Measurements from ENCODE around the gene PRKACB. TPM values are rescaled to one million over a fixed set of nuclear protein-coding genes. Genes with fewer than 3 reads are reported as not detected.

Gene PRKACB
- total and polyA plus RNA-seq, 2 of the 8 experiments (the other 6 are each of a cell fraction or from before 2014, with no cell fraction given), result 7.8 to 31.0 TPM

DNA sequence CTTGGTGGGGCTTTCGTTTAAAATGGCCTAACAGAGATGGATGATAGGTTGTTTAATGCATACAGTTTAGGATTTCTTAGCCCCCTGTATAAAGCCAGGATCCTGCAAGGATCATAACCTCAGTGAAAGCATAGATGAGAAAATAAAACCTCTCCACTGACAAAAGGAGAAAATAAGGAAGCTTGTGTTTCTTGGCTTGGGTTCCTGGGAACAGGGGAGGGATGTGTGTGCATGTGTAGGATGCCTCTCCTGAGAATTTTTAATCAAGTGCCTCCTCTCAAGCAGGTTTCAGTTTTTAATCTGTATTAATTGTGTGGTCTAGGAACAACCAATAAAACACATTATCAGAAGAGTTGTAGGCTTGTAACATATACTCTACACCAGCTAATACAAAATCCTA lies 26.1 kb downstream of the PRKACB start:
- no peaks in the 10 kb centered on the region for H4K20me1 ChIP-seq (replicated peaks in 1 of 2; ENCODE audit: control insufficient read depth in 1 of 2, insufficient read depth in 2 of 2, low read length in 2 of 2)
- no peaks in the 10 kb centered on the region for H3K36me3 ChIP-seq (ENCODE audit: control insufficient read depth in 2 of 4, insufficient read depth in 4 of 4, low read length in 3 of 4)
- FAIRE-seq (no peak), DNase-seq (ENCODE audit: low read depth in 1 of 2, low spot score in 2 of 2) (no peak)
- H3K14ac ChIP-seq (ENCODE audit: insufficient read length), result no peak overlapping the region
- no peak overlapping the region for H3K4ac ChIP-seq (replicated peaks; ENCODE audit: insufficient read length, low read depth, low read length)
- no peak overlapping the region for H2BK15ac ChIP-seq (ENCODE audit: low read length)
- no peak overlapping the region for H2BK12ac ChIP-seq (ENCODE audit: low read depth, low read length)
- H2BK5ac ChIP-seq (ENCODE audit: low read depth, low read length), result no peak overlapping the region
- H3K9ac ChIP-seq (replicated peaks in 1 of 4; ENCODE audit: extremely low read depth in 1 of 4, low read depth in 3 of 4, low read length in 3 of 4), result no peak overlapping the region
- H3K27ac ChIP-seq (ENCODE audit: low read depth, low read length), result no peak overlapping the region
- no peak overlapping the region for H3K4me3 ChIP-seq (ENCODE audit: extremely low read depth in 1 of 4, insufficient read depth in 2 of 4, low read depth in 3 of 4, low read length in 4 of 4)
- no peaks in the 10 kb centered on the region; a peak in 1 of 7 replicates for H3K4me1 ChIP-seq (replicated peaks in 1 of 4; ENCODE audit: control insufficient read depth in 3 of 4, insufficient read depth in 4 of 4, low read length in 3 of 4)
- CTCF ChIA-PET (ENCODE audit: partially characterized antibody), result interaction anchor here (0.7 kb wide), 1 partner anchor 231 kb away, joined by 4 read pairs; no protein-coding TSS in a partner anchor
- H2AK5ac ChIP-seq (ENCODE audit: low read depth, low read length), result no peak overlapping the region
- H4K5ac ChIP-seq (ENCODE audit: insufficient read length, low read depth, low read length), result no peak overlapping the region
- H3K56ac ChIP-seq (replicated peaks; ENCODE audit: insufficient read length, low read depth, low read length), result no peak overlapping the region
- no peak overlapping the region for H4K8ac ChIP-seq (ENCODE audit: extremely low read depth, insufficient read depth, low read length)
- H3K23ac ChIP-seq (ENCODE audit: insufficient read length), result no peak overlapping the region
- no peaks in the 10 kb centered on the region for H3K9me3 ChIP-seq (ENCODE audit: insufficient read depth in 2 of 2, low read depth in 1 of 2, low read length in 1 of 2)
- WGBS, 2 experiments (ENCODE audit: extremely low coverage in 1 of 2, insufficient coverage in 1 of 2, insufficient read length in 1 of 2, insufficient replicate concordance in 2 of 2, low coverage in 1 of 2, low lambda C conversion rate in 2 of 2, missing lambda C conversion rate in 1 of 2), result 96% methylated on average over 1 of the region's 1 CpG; no CpG with 5 or more reads in 1 of the 2 experiments
- H3K79me2 ChIP-seq (ENCODE audit: control insufficient read depth in 1 of 2, insufficient read depth in 2 of 2, low read length in 2 of 2), result no peaks in the 10 kb centered on the region
- H3K18ac ChIP-seq (ENCODE audit: extremely low read depth, low read length), result no peak overlapping the region
- H4K91ac ChIP-seq (replicated peaks; ENCODE audit: insufficient read length, low read length), result no peak overlapping the region
- no peaks in the 10 kb centered on the region for H3K27me3 ChIP-seq (replicated peaks in 1 of 4; ENCODE audit: control insufficient read depth in 3 of 4, extremely low read depth in 1 of 4, insufficient read depth in 3 of 4, low read length in 3 of 4)
- no peak overlapping the region for H3K4me2 ChIP-seq (ENCODE audit: insufficient read depth in 1 of 2, low read depth in 2 of 2, low read length in 2 of 2)
- no peak overlapping the region for H2AFZ ChIP-seq (ENCODE audit: low read length)
- H2BK20ac ChIP-seq (ENCODE audit: low read length), result no peak overlapping the region
- H3K23me2 ChIP-seq (ENCODE audit: low read depth, low read length), result no peaks in the 10 kb centered on the region
- H3K79me1 ChIP-seq (ENCODE audit: low read depth, low read length), result no peaks in the 10 kb centered on the region
- POLR2A ChIA-PET (ENCODE audit: partially characterized antibody), result no interaction called here
- H2BK120ac ChIP-seq (replicated peaks; ENCODE audit: low read depth, low read length), result no peak overlapping the region
- no peak for TF ChIP-seq ASH2L (IDR thresholded peaks at IDR 0.05; ENCODE audit: low read length)
- TF ChIP-seq PHF8 (conservative IDR thresholded peaks at IDR 0.05; ENCODE audit: low read depth, low read length), result no peak
- no peak for TF ChIP-seq TAF1 (IDR thresholded peaks at IDR 0.05; ENCODE audit: low read depth, low read length)
- TF ChIP-seq, protein P1, sequence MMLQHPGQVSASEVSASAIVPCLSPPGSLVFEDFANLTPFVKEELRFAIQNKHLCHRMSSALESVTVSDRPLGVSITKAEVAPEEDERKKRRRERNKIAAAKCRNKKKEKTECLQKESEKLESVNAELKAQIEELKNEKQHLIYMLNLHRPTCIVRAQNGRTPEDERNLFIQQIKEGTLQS (IDR thresholded peaks at IDR 0.05; ENCODE audit: insufficient read depth, low read depth, low read length), result no peak
- no peak for TF ChIP-seq HDAC6 (IDR thresholded peaks at IDR 0.05; ENCODE audit: low read depth, low read length)
- no peak for TF ChIP-seq EZH2 (IDR thresholded peaks at IDR 0.05; ENCODE audit: low read depth, low read length, severe bottlenecking)
- TF ChIP-seq SAP30 (IDR thresholded peaks at IDR 0.05; ENCODE audit: insufficient read depth, insufficient replicate concordance, low read length), result no peak
- no peak for TF ChIP-seq SP4 (IDR thresholded peaks at IDR 0.05; ENCODE audit: low read length)
- TF ChIP-seq, protein P2, sequence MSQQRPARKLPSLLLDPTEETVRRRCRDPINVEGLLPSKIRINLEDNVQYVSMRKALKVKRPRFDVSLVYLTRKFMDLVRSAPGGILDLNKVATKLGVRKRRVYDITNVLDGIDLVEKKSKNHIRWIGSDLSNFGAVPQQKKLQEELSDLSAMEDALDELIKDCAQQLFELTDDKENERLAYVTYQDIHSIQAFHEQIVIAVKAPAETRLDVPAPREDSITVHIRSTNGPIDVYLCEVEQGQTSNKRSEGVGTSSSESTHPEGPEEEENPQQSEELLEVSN (IDR thresholded peaks at IDR 0.05), result no peak
- no peak for TF ChIP-seq CHD1 (IDR thresholded peaks at IDR 0.05; ENCODE audit: low read depth, low read length)
- TF ChIP-seq KDM4A (IDR thresholded peaks at IDR 0.05; ENCODE audit: low read depth, low read length, severe bottlenecking), result no peak
- TF ChIP-seq, protein P3, sequence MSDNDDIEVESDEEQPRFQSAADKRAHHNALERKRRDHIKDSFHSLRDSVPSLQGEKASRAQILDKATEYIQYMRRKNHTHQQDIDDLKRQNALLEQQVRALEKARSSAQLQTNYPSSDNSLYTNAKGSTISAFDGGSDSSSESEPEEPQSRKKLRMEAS (IDR thresholded peaks at IDR 0.05), result no peak
- TF ChIP-seq CTBP2 (IDR thresholded peaks at IDR 0.05; ENCODE audit: borderline replicate concordance, insufficient read depth, insufficient read length, low read length), result no peak

Measured in H1 (cell line).